PC-9 (cell line): Measurements from ENCODE around the gene AKT1.

Experiments used
- CTCF ChIP-seq: fragments of 200-600 bp; sonication (generic); conservative IDR thresholded peaks from 2 replicates; pipeline ENCODE4 v1.6.1; 2017; ENCODE audit warnings: mixed run types, antibody characterized with exemption, mild to moderate bottlenecking, moderate library complexity
- EZH2 ChIP-seq: fragments of 200-600 bp; sonication (generic); IDR thresholded peaks from 2 replicates; pipeline ENCODE4 v1.8.0; 2017; ENCODE audit warnings: antibody characterized with exemption, low read depth

GRCh38 chr14:104794631-104794992 is 936 bp downstream of the AKT1 start:
- TF ChIP-seq CTCF, result no peak
- TF ChIP-seq EZH2, result no peak
